H1 (cell line): ENCODE measurements around the gene NPHP4. TPM values are rescaled to one million over a fixed set of nuclear protein-coding genes. Genes with fewer than 3 reads are reported as not detected.
A peak's percentile ranks its signal among the peaks of the same experiment; 100 is the strongest.

Experiments used
- CTCF ChIA-PET: fragments of 300-600 bp; sonication (Branson Sonifier 250); formaldehyde crosslinking; loops from one replicate; lab custom pipeline; 2021; ENCODE audit not compliant: partially characterized antibody; lab: Charles Lee
- POLR2A ChIA-PET: fragments of 300-600 bp; sonication (Branson Sonifier 250); formaldehyde crosslinking; loops from one replicate; lab custom pipeline; 2021; ENCODE audit warnings: inconsistent platforms; ENCODE audit not compliant: partially characterized antibody; lab: Charles Lee
- DNase-seq, 2 experiments: peaks; one replicate each; pipeline versions ENCODE4 v3.0.0 to v3.0.0-alpha.2; 2010 to 2022; ENCODE audit warnings: low spot score in 2 of 2, low read depth in 1 of 2, mixed read lengths in 1 of 2
- FAIRE-seq: peaks from 2 replicates; lab custom pipeline; 2011; peaks lifted over from hg19 to GRCh38; lab: Jason Lieb, UNC
- H2AFZ ChIP-seq: 2 replicates; pipeline ENCODE4 v1.8.1; 2012; ENCODE audit warnings: low read length, inconsistent platforms
- H2AK5ac ChIP-seq: 2 replicates; pipeline ENCODE4 v1.6.1; 2013; ENCODE audit warnings: low read depth, low read length
- H2BK120ac ChIP-seq: replicated peaks from 2 replicates; pipeline ENCODE3; 2013; ENCODE audit warnings: low read depth, low read length, inconsistent platforms
- H2BK12ac ChIP-seq: 2 replicates; pipeline ENCODE4 v1.6.1; 2013; ENCODE audit warnings: low read depth, low read length
- H2BK15ac ChIP-seq: 2 replicates; pipeline ENCODE4 v1.6.1; 2013; ENCODE audit warnings: low read length
- H2BK20ac ChIP-seq: 2 replicates; pipeline ENCODE4 v1.6.1; 2013; ENCODE audit warnings: low read length
- H2BK5ac ChIP-seq: 2 replicates; pipeline ENCODE4 v1.6.1; 2013; ENCODE audit warnings: low read depth, low read length
- H3K14ac ChIP-seq: 2 replicates; pipeline ENCODE4 v1.6.1; 2013; ENCODE audit warnings: inconsistent platforms; ENCODE audit not compliant: insufficient read length
- H3K18ac ChIP-seq: 2 replicates; pipeline ENCODE4 v1.6.1; 2013; ENCODE audit warnings: low read length; ENCODE audit errors: extremely low read depth
- H3K23ac ChIP-seq: 2 replicates; pipeline ENCODE4 v1.6.1; 2013; ENCODE audit warnings: inconsistent platforms; ENCODE audit not compliant: insufficient read length
- H3K23me2 ChIP-seq: 2 replicates; pipeline ENCODE4 v1.6.1; 2013; ENCODE audit warnings: low read depth, low read length
- H3K27ac ChIP-seq: 2 replicates; pipeline ENCODE4 v1.6.1; 2011; ENCODE audit warnings: low read depth, low read length, inconsistent platforms
- H3K27me3 ChIP-seq, 4 experiments: replicated peaks in 1 of 4; 1 replicate in 1 of 4; 2 replicates in 3 of 4; pipeline versions ENCODE4 v1.6.1 to v1.8.1; 2011 to 2013; ENCODE audit warnings: low read length in 3 of 4, mild to moderate bottlenecking in 3 of 4, inconsistent platforms in 2 of 4, mixed read lengths in 2 of 4, moderate library complexity in 1 of 4; ENCODE audit not compliant: control insufficient read depth in 3 of 4, insufficient read depth in 3 of 4; ENCODE audit errors: extremely low read depth in 1 of 4
- H3K36me3 ChIP-seq, 4 experiments: 2 replicates each; pipeline versions ENCODE4 v1.6.1 to v1.8.1; 2011 to 2013; ENCODE audit warnings: mild to moderate bottlenecking in 4 of 4, low read length in 3 of 4, moderate library complexity in 2 of 4, control low read depth in 1 of 4, inconsistent platforms in 1 of 4; ENCODE audit not compliant: insufficient read depth in 4 of 4, control insufficient read depth in 2 of 4
- H3K4ac ChIP-seq: replicated peaks from 2 replicates; pipeline ENCODE3; 2013; ENCODE audit warnings: low read length, low read depth, mixed read lengths, inconsistent platforms; ENCODE audit not compliant: insufficient read length
- H3K4me1 ChIP-seq, 4 experiments: replicated peaks in 1 of 4; 1 replicate in 1 of 4; 2 replicates in 3 of 4; pipeline versions ENCODE4 v1.6.1 to v1.8.1; 2011 to 2013; ENCODE audit warnings: low read length in 3 of 4, inconsistent platforms in 2 of 4, mixed read lengths in 1 of 4; ENCODE audit not compliant: insufficient read depth in 4 of 4, control insufficient read depth in 3 of 4
- H3K4me2 ChIP-seq, 2 experiments: 2 replicates each; pipeline versions ENCODE4 v1.6.1 to v1.8.1; 2011 to 2013; ENCODE audit warnings: low read depth in 2 of 2, low read length in 2 of 2, control low read depth in 1 of 2, inconsistent platforms in 1 of 2, mild to moderate bottlenecking in 1 of 2; ENCODE audit not compliant: insufficient read depth in 1 of 2
- H3K4me3 ChIP-seq, 4 experiments: fragments of 200-600, 300-600 bp in 1 of 4; sonication (generic), shearing (Covaris generic), sonication (Bioruptor Twin) in 1 of 4; 2 replicates each; pipeline versions ENCODE4 v1.5.1 to v1.8.1; 2011 to 2016; ENCODE audit warnings: low read length in 4 of 4, low read depth in 3 of 4, control low read depth in 2 of 4, inconsistent platforms in 2 of 4, mild to moderate bottlenecking in 2 of 4, mixed read lengths in 1 of 4, moderate library complexity in 1 of 4; ENCODE audit not compliant: insufficient read depth in 2 of 4; ENCODE audit errors: extremely low read depth in 1 of 4
- H3K56ac ChIP-seq: replicated peaks from 2 replicates; pipeline ENCODE3; 2013; ENCODE audit warnings: low read depth, mild to moderate bottlenecking, mixed read lengths, low read length, inconsistent platforms; ENCODE audit not compliant: insufficient read length
- H3K79me1 ChIP-seq: 2 replicates; pipeline ENCODE4 v1.6.1; 2013; ENCODE audit warnings: low read depth, low read length, control low read depth
- H3K79me2 ChIP-seq, 2 experiments: 2 replicates each; pipeline versions ENCODE4 v1.6.1 to v1.8.1; 2012 to 2013; ENCODE audit warnings: low read length in 2 of 2, mild to moderate bottlenecking in 2 of 2, inconsistent platforms in 1 of 2; ENCODE audit not compliant: insufficient read depth in 2 of 2, control insufficient read depth in 1 of 2
- H3K9ac ChIP-seq, 4 experiments: replicated peaks in 1 of 4; 1 replicate in 1 of 4; 2 replicates in 3 of 4; pipeline versions ENCODE4 v1.6.1 to v1.8.1; 2011 to 2013; ENCODE audit warnings: low read depth in 3 of 4, low read length in 3 of 4, control low read depth in 2 of 4, mild to moderate bottlenecking in 2 of 4, moderate library complexity in 2 of 4, inconsistent platforms in 1 of 4; ENCODE audit errors: extremely low read depth in 1 of 4
- H3K9me3 ChIP-seq, 2 experiments: 2 replicates each; pipeline versions ENCODE4 v1.6.1 to v1.8.1; 2012 to 2013; ENCODE audit warnings: mild to moderate bottlenecking in 2 of 2, moderate library complexity in 2 of 2, control low read depth in 1 of 2, inconsistent platforms in 1 of 2, low read depth in 1 of 2, low read length in 1 of 2, mixed read lengths in 1 of 2; ENCODE audit not compliant: insufficient read depth in 2 of 2
- H4K20me1 ChIP-seq, 2 experiments: replicated peaks in 1 of 2; 2 replicates each; pipeline versions ENCODE3 to v1.8.1; 2011 to 2013; ENCODE audit warnings: inconsistent platforms in 2 of 2, low read length in 2 of 2, mild to moderate bottlenecking in 1 of 2; ENCODE audit not compliant: insufficient read depth in 2 of 2, control insufficient read depth in 1 of 2
- H4K5ac ChIP-seq: 2 replicates; pipeline ENCODE4 v1.6.1; 2013; ENCODE audit warnings: low read length, low read depth, mixed read lengths, inconsistent platforms; ENCODE audit not compliant: insufficient read length
- H4K8ac ChIP-seq: 2 replicates; pipeline ENCODE4 v1.8.0; 2013; ENCODE audit warnings: mild to moderate bottlenecking, moderate library complexity, low read length, inconsistent platforms; ENCODE audit not compliant: insufficient read depth; ENCODE audit errors: extremely low read depth
- H4K91ac ChIP-seq: replicated peaks from 2 replicates; pipeline ENCODE3; 2013; ENCODE audit warnings: low read length, mixed read lengths, inconsistent platforms; ENCODE audit not compliant: insufficient read length
- CHD2 ChIP-seq: IDR thresholded peaks from 2 replicates; pipeline ENCODE4 v1.6.1; 2012; ENCODE audit warnings: low read length, improper control_type of control experiment
- CTBP2 ChIP-seq: IDR thresholded peaks from 2 replicates; pipeline ENCODE4 v1.7.0; 2011; ENCODE audit warnings: borderline replicate concordance, mild to moderate bottlenecking, moderate library complexity, mixed read lengths, low read length; ENCODE audit not compliant: insufficient read depth, insufficient read length
- HDAC2 ChIP-seq, 2 experiments: fragments of 300-600 bp in 1 of 2; sonication (generic) in 1 of 2; IDR thresholded peaks; 2 replicates each; pipeline ENCODE4 v1.6.1; 2011 to 2012; ENCODE audit warnings: low read depth in 2 of 2, low read length in 2 of 2, mild to moderate bottlenecking in 2 of 2, moderate library complexity in 2 of 2, borderline replicate concordance in 1 of 2, inconsistent platforms in 1 of 2
- KDM5A ChIP-seq: fragments of 200-600 bp; IDR thresholded peaks from 2 replicates; pipeline ENCODE4 v1.7.1; 2012; ENCODE audit warnings: mild to moderate bottlenecking, low read length, inconsistent platforms, mixed read lengths
- whole genome bisulfite sequencing, 2 experiments: shearing (Covaris generic) in 1 of 2; methylation state at CpG; one replicate each; pipeline versions ENCODE4 v1.1.6 to v1.1.7; 2013 to 2015; ENCODE audit warnings: low lambda C conversion rate in 2 of 2, mixed read lengths in 2 of 2, inconsistent platforms in 1 of 2, low coverage in 1 of 2, missing lambda C conversion rate in 1 of 2; ENCODE audit not compliant: insufficient replicate concordance in 2 of 2, insufficient coverage in 1 of 2, insufficient read length in 1 of 2; ENCODE audit errors: extremely low coverage in 1 of 2, missing lambda C conversion rate in 1 of 2; 5-methylcytosine and 5-hydroxymethylcytosine counted together
- polyA plus RNA-seq, 7 experiments: library from polyadenylated mRNA; depleted of rRNA in 3 of 7; stranded (reverse) in 5 of 7; unstranded in 2 of 7; fragments of >200 nt in 5 of 7; fragments of 200-250 nt in 2 of 7; gene quantifications; 1 replicate in 5 of 7; 2 replicates in 1 of 7; 4 replicates in 1 of 7; pipeline versions ENCODE4 v1.2.1 to v1.2.3, GENCODE V29; 2011 to 2013; ENCODE audit warnings: missing spikeins in 2 of 7, mixed read lengths in 2 of 7
- total RNA-seq: library from RNA; stranded (reverse); fragmentation: NEBNext Ultra II Directional; extraction: Animal tissue kit (Norgen Biotek cat#: 25700); gene quantifications from 2 replicates; pipeline ENCODE4 v1.2.1, GENCODE V29; 2021
- TF ChIP-seq, protein P1 (sequence below): IDR thresholded peaks from 2 replicates; pipeline ENCODE4 v1.6.1; 2012; ENCODE audit warnings: low read length, inconsistent platforms

NPHP4 gene
- total and polyA plus RNA-seq, 2 of the 8 experiments (the other 6 are each of a cell fraction or from before 2014, with no cell fraction given), result 5.8 to 14.0 TPM

DNA sequence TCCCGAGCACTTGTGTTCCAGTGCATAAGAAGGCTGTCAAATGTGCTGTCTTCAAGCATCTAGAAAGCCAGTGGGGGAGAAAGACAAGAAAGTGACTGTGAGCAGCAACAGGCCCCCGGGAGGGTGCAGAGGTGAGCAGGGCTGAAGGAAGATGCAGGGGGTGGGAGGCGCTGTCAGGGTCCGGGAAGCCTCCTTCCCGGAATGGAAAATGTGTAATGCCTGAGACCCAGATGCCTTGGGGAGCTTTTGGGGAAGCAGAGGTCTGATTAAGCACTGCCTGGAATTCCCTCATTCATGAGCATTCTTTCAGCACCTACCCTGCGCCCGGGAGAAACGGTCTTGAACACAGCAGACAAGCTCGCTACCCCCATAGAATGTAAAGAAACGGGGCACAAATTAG is 1.3 kb downstream of the NPHP4 start:
- Histone ChIP-seq H3K4me1 (peaks cover 5 to 20% (median 11%) of the 10 kb centered on the region in 4 experiments), H4K20me1 (peaks cover 8 to 16% of the 10 kb centered on the region in 2 experiments), H2AFZ (no peak overlapping the region), H3K36me3 (no peaks in the 10 kb centered on the region), H2BK12ac (no peak overlapping the region), H3K27ac (no peak overlapping the region), H4K8ac (no peak overlapping the region), H3K18ac (no peak overlapping the region), H3K27me3 (peaks cover 0 to 28% (median 21%) of the 10 kb centered on the region in 4 experiments; a peak in 5 of 7 replicates), H2BK20ac (no peak overlapping the region), H3K79me1 (peaks cover 6% of the 10 kb centered on the region; the same call in 1 of the 2 replicates), H3K4me3 (peak overlapping the region; percentile 57 to 93 (median 72)), H2BK5ac (no peak overlapping the region), H3K4ac (no peak overlapping the region), H3K23ac (no peak overlapping the region), H3K9ac (no peak overlapping the region), H2BK120ac (no peak overlapping the region), H3K23me2 (peaks cover 15% of the 10 kb centered on the region), H3K56ac (no peak overlapping the region), H3K79me2 (peaks cover 0 to 7% of the 10 kb centered on the region in 2 experiments; a peak in 2 of 4 replicates), H3K4me2 (peak overlapping the region; percentile 86 to 96), H3K14ac (no peak overlapping the region), H4K91ac (no peak overlapping the region), H2BK15ac (no peak overlapping the region), H2AK5ac (no peak overlapping the region), H4K5ac (no peak overlapping the region), H3K9me3 (no peaks in the 10 kb centered on the region)
- FAIRE-seq, result no peak
- 31% methylated on average over 10 of the region's 10 CpGs; no CpG with 5 or more reads in 1 of the 2 experiments for WGBS, 2 experiments
- CTCF ChIA-PET, result interaction anchor here (0.6 to 3.1 kb wide), 4 partner anchors 10 to 321 kb away, joined by 3 to 13 read pairs (median 4); no protein-coding TSS in a partner anchor
- no peak for DNase-seq
- TF ChIP-seq, protein P1, sequence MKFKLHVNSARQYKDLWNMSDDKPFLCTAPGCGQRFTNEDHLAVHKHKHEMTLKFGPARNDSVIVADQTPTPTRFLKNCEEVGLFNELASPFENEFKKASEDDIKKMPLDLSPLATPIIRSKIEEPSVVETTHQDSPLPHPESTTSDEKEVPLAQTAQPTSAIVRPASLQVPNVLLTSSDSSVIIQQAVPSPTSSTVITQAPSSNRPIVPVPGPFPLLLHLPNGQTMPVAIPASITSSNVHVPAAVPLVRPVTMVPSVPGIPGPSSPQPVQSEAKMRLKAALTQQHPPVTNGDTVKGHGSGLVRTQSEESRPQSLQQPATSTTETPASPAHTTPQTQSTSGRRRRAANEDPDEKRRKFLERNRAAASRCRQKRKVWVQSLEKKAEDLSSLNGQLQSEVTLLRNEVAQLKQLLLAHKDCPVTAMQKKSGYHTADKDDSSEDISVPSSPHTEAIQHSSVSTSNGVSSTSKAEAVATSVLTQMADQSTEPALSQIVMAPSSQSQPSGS, result no peak
- no peak for TF ChIP-seq KDM5A
- no peak for TF ChIP-seq HDAC2 (IDR thresholded peaks at IDR 0.05; ENCODE audit: borderline replicate concordance in 1 of 2, low read depth in 2 of 2, low read length in 2 of 2)
- no peak for TF ChIP-seq CTBP2
- no peak for TF ChIP-seq CHD2
- POLR2A ChIA-PET, result interaction anchor here (2.2 kb wide), 1 partner anchor 11 kb away, joined by 12 read pairs; no protein-coding TSS in a partner anchor
